GM12878 (cell line): ENCODE data around the gene PTPRN2. TPM values are rescaled to one million over a fixed set of nuclear protein-coding genes. Genes with fewer than 3 reads are reported as not detected.

ENCODE experiments used
- ATAC-seq: fragments of 200-7000 bp; cut with Tn5 transposase; 3 replicates; pipeline ENCODE4 v1.9.1; 2020; ENCODE audit warnings: mild to moderate bottlenecking, moderate library complexity
- BruUV-seq: library from RNA; stranded (reverse); fragments of 400-500 nt; replicated peaks from 2 replicates; lab custom pipeline; 2021; lab: Mats Ljungman, UMichigan
- CTCF ChIA-PET: fragments of 300-600 bp; sonication (Branson Sonifier 250); formaldehyde crosslinking; extraction: SDS; loops from one replicate; lab custom pipeline; 2021; ENCODE audit warnings: inconsistent platforms; lab: Yijun Ruan, JAX
- POLR2A ChIA-PET: fragments of 350-600 bp; formaldehyde crosslinking; extraction: SDS; loops from one replicate; lab custom pipeline; 2021; ENCODE audit warnings: inconsistent platforms; lab: Charles Lee
- RAD21 ChIA-PET: fragments of 300-600 bp; sonication (Branson Sonifier 250); formaldehyde crosslinking; loops from one replicate; lab custom pipeline; 2023; ENCODE audit warnings: antibody characterized with exemption; ENCODE audit not compliant: unreplicated experiment; lab: Charles Lee
- SMC1A ChIA-PET: fragments of 300-600 bp; sonication (Branson Sonifier 250); formaldehyde crosslinking; loops from one replicate; lab custom pipeline; 2023; ENCODE audit not compliant: unreplicated experiment, uncharacterized antibody; lab: Charles Lee
- DNase-seq: peaks from one replicate; pipeline ENCODE4 v3.0.0-alpha.2; 2011; ENCODE audit warnings: low read depth, low spot score
- FAIRE-seq: peaks from 3 replicates; lab custom pipeline; 2011; peaks lifted over from hg19 to GRCh38; lab: Jason Lieb, UNC
- H2AFZ ChIP-seq: 2 replicates; pipeline ENCODE4 v1.6.0; 2011; ENCODE audit warnings: low read depth, low read length, control low read depth; ENCODE audit not compliant: control insufficient read depth
- H3K27ac ChIP-seq: 2 replicates; pipeline ENCODE4 v1.5.1; 2011; ENCODE audit warnings: control low read depth; ENCODE audit not compliant: control insufficient read depth, insufficient read depth
- H3K27me3 ChIP-seq, 2 experiments: replicated peaks in 1 of 2; 2 replicates each; pipeline versions ENCODE4 v1.6.0 to v1.6.1; 2011; ENCODE audit warnings: low read length in 1 of 2; ENCODE audit not compliant: control insufficient read depth in 2 of 2, insufficient read depth in 2 of 2
- H3K36me3 ChIP-seq, 2 experiments: 2 replicates each; pipeline ENCODE4 v1.5.1; 2011; ENCODE audit warnings: low read length in 1 of 2; ENCODE audit not compliant: control insufficient read depth in 2 of 2, insufficient read depth in 2 of 2
- H3K4me1 ChIP-seq: 2 replicates; pipeline ENCODE4 v1.6.1; 2011; ENCODE audit warnings: mild to moderate bottlenecking, low read length, moderate library complexity, mixed read lengths; ENCODE audit not compliant: control insufficient read depth, insufficient read depth
- H3K4me2 ChIP-seq: 2 replicates; pipeline ENCODE4 v1.6.0; 2011; ENCODE audit warnings: control low read depth; ENCODE audit not compliant: control insufficient read depth, insufficient read depth
- H3K4me3 ChIP-seq: fragments of 200-600 bp; sonication (generic); 2 replicates; pipeline ENCODE4 v1.5.1; 2016
- H3K79me2 ChIP-seq: 2 replicates; pipeline ENCODE4 v1.6.0; 2011; ENCODE audit warnings: low read length; ENCODE audit not compliant: control insufficient read depth, insufficient read depth
- H3K9ac ChIP-seq: 2 replicates; pipeline ENCODE4 v1.8.0; 2011; ENCODE audit warnings: low read length, control low read depth, mixed read lengths; ENCODE audit not compliant: control insufficient read depth, insufficient read depth
- H3K9me3 ChIP-seq: replicated peaks from 3 replicates; pipeline ENCODE4 v1.5.1; 2011; ENCODE audit warnings: mild to moderate bottlenecking, low read length; ENCODE audit not compliant: control insufficient read depth, insufficient read depth
- H4K20me1 ChIP-seq: 2 replicates; pipeline ENCODE4 v1.6.0; 2011; ENCODE audit not compliant: control insufficient read depth, insufficient read depth
- FOS ChIP-seq: IDR thresholded peaks from 3 replicates; pipeline ENCODE4 v1.6.1; 2011; ENCODE audit warnings: borderline replicate concordance; ENCODE audit not compliant: insufficient read length; ENCODE audit errors: extremely low read depth
- RUNX3 ChIP-seq: IDR thresholded peaks from 2 replicates; pipeline ENCODE4 v1.6.1; 2012; ENCODE audit warnings: low read length, inconsistent platforms
- SUPT20H ChIP-seq: IDR thresholded peaks from 2 replicates; pipeline ENCODE4 v1.6.1; 2011; ENCODE audit warnings: low read depth, mild to moderate bottlenecking, low read length, moderate library complexity, borderline replicate concordance; ENCODE audit not compliant: control insufficient read depth
- WGBS: methylation state at CpG from one replicate; pipeline ENCODE4 v1.1.6; 2016; ENCODE audit warnings: low lambda C conversion rate; ENCODE audit not compliant: insufficient replicate concordance, insufficient coverage; ENCODE audit errors: missing lambda C conversion rate; 5-methylcytosine and 5-hydroxymethylcytosine counted together
- in situ Hi-C: fragments of 300-500 bp; cut with MboI; formaldehyde crosslinking; loops from 9 replicates; pipeline ENCODE4 v1.14.3; 2018; ENCODE audit warnings: mixed read lengths
- intact Hi-C: fragments of 100-400 bp; cut with micrococcal nuclease; formaldehyde crosslinking; loops from one replicate; pipeline ENCODE4 v1.14.2; 2022; ENCODE audit not compliant: unreplicated experiment
- polyA plus RNA-seq, 11 experiments: library from polyadenylated mRNA; depleted of rRNA in 4 of 11; unstranded in 6 of 11; stranded (reverse) in 5 of 11; fragments of >200 nt; fragmentation: Nextera tagmentation in 4 of 11; fragmentation: Illumina TruSeq in 1 of 11; extraction: Ambion mirVana in 4 of 11; extraction: Trizol in 1 of 11; gene quantifications; 1 replicate in 1 of 11; 2 replicates in 10 of 11; pipeline versions ENCODE4 v1.2.1 to v1.2.3, GENCODE V29; 2011 to 2016; ENCODE audit warnings: inconsistent platforms in 2 of 11, missing spikeins in 2 of 11, low read depth in 1 of 11
- total RNA-seq, 4 experiments: library from RNA; depleted of rRNA in 3 of 4; stranded (reverse); fragments of >200 nt in 3 of 4; fragmentation: Illumina TruSeq in 1 of 4; extraction: Trizol in 1 of 4; gene quantifications; 2 replicates each; pipeline versions ENCODE4 v1.2.1 to v1.2.3, GENCODE V29; 2013 to 2021
- TF ChIP-seq, protein P1 (sequence below): fragments of 450-650 bp; IDR thresholded peaks from 2 replicates; pipeline ENCODE4 v1.6.1; 2017; ENCODE audit warnings: mild to moderate bottlenecking, low read depth, inconsistent platforms; ENCODE audit not compliant: poor library complexity, severe bottlenecking

PTPRN2 gene
- total and polyA plus RNA-seq, 10 of the 15 experiments (the other 5 are each of a cell fraction or from before 2014, with no cell fraction given) = 5.4 TPM; not detected in 9

DNA sequence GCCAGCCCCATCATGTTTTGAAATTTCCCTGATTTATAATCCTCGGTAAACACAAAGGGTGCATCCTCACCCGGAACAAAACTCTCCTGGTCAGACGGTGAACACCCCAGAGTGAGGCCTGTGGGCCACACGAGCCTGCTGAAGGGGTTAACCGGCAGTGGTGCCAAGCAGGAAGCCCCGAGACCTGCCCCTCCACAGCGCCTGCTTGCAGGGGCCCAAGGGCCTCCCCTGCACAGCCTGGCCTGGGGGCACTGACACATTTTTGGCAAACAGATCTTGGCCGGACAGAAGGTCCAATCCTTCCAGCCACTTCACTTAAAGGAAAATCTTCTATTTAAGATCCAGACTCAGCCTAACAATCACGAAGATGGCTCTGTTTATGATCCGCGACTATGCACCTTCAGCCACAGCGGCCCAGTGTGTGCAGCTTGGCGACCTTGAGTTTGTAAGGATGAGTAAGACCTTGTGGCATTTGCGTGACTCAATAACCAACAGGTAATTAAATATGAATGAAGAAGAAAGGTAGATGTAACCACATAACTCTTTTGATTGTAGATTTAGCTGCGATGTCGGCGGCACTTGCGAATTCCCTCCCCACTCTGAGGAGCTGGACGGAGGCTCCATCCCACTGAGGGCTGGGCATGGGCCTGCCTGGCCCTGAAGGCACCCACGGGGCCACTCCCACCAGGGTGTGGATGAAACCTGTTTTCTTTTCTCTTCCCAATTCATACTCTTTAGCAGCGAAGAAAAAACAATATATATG, 922.6 kb downstream of the PTPRN2 start (continued):
- TF ChIP-seq, protein P1, sequence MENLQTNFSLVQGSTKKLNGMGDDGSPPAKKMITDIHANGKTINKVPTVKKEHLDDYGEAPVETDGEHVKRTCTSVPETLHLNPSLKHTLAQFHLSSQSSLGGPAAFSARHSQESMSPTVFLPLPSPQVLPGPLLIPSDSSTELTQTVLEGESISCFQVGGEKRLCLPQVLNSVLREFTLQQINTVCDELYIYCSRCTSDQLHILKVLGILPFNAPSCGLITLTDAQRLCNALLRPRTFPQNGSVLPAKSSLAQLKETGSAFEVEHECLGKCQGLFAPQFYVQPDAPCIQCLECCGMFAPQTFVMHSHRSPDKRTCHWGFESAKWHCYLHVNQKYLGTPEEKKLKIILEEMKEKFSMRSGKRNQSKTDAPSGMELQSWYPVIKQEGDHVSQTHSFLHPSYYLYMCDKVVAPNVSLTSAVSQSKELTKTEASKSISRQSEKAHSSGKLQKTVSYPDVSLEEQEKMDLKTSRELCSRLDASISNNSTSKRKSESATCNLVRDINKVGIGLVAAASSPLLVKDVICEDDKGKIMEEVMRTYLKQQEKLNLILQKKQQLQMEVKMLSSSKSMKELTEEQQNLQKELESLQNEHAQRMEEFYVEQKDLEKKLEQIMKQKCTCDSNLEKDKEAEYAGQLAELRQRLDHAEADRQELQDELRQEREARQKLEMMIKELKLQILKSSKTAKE = no peak
- no peak for TF ChIP-seq RUNX3

DNA sequence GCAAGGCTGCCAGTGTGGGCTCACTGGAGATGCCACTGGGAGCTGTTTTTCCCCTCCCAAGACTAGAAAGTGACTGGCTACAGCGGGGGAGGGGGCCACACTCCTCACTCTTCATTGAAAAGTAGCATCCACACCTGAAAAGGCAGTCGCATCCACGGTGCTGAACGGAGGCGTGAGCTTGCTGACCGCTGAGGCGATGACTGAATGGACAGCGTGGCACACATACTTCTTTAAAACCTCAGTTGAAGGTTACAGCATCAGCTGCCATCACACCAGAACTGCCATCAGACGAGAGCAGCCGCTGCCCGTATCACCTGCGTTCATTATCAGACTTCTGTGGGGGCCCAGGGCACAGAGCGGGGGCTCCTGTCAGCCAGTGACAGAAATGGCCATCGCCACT, 923.6 kb downstream of the PTPRN2 start:
- ChIA-PET RAD21 (no interaction called here), POLR2A (no interaction called here), CTCF (no interaction called here), SMC1A (no interaction called here)
- DNase-seq (no peak), FAIRE-seq (no peak), ATAC-seq (no peak)
- Histone ChIP-seq H3K79me2 (no peaks in the 10 kb centered on the region), H3K4me2 (no peak overlapping the region), H3K27ac (no peak overlapping the region), H3K36me3 (no peaks in the 10 kb centered on the region), H3K27me3 (no peaks in the 10 kb centered on the region), H4K20me1 (no peaks in the 10 kb centered on the region), H3K9ac (no peak overlapping the region), H2AFZ (no peak overlapping the region), H3K9me3 (no peaks in the 10 kb centered on the region; the same call in 2 of the 3 replicates), H3K4me1 (no peaks in the 10 kb centered on the region), H3K4me3 (no peak overlapping the region)
- intact Hi-C loops = no loop called here
- no peak for TF ChIP-seq SUPT20H
- TF ChIP-seq FOS = no peak
- in situ Hi-C loops = no loop called here
- WGBS = 57% methylated on average over 14 of the region's 14 CpGs
- no TSS peak for BruUV-seq
